C1 segment of cervical spinal cord (tissue), 14 donors: ENCODE results near the gene PIK3C3.
"Not testable (repeated sequence)": the region's sequence is repeated elsewhere in the genome, so short reads cannot be mapped to it uniquely, and the experiment has no call there.

Experiments
- DNase-seq, 14 donors: peaks; one replicate each; lab custom pipeline; 2025; lab: John Stamatoyannopoulos, UW

The PIK3C3 gene

DNA sequence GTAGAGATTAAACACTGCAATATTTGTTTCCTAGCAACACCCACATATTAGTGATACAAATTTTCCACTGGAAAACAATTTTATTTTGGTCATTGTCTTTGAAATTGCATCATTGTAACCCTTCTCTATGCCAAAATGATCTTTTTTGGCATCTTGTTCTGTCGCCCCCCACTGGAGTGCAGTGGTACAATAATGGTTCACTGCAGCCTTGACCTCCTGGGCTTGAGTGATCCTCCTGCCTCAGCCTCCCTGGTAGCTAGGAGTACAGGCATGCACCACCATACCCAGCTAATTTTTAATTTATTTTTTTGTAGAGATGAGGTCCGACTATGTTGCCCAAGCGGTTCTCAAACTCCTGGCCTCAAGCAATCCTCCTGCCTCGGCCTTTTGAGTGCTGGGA is 117.4 kb downstream of the PIK3C3 start:
- no peak for DNase-seq

DNA sequence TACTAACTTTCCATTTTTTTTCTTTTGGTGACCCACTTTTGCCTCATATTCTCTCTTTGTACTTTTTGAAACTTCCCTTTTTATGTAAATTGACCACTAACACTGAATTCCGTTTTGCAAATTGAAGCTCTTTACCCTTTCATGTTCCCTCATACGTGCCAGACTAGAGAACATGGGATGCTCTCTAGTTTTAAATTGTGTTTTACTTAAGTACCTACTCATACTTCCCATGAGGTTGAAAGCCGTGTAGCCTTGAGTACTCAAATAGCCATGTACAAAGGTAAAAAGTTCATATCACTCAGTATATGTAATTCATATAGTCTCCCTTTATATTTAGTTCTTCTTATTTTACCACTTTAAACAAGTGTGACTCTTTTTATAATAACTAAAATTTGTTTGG is 119.7 kb downstream of the PIK3C3 start:
- DNase-seq: no peak

DNA sequence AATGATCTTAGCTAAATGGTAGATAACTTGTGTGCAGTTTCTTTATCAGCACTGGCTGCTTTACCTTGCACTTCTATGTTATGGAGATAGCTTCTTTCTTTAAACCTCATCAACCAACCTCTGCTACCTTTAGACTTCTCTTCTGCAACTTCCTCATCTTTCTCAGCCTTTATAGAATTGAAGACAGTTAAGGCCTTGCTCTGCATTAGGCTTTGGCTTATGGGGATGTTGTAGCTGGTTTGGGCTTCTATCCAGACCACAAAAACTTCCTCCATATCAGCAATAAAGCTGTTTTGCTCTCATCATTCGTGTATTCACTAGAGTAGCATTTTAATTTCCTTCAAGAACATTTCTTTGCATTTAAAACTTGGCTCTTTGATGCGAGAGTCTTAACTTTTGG is 123.7 kb downstream of the PIK3C3 start:
- no peak for DNase-seq

DNA sequence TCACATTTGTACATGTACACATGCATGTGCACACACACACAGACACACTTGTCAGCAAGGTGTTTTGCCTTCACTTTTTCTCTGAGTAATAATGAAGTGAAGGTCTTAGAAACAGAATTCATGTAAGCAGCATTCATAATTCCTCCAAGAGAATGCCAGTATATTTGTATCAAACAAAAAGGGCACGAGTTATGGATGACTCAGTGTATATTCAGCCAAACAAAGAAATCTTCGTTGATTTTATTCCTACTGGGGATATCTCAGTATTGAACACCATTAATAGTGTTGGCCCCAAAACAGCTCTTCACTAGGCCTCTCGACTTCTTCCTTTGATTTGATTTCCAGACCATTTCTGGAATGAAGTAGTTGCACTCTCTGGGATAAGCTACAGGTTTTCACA is 125.3 kb downstream of the PIK3C3 start:
- DNase-seq: no peak

DNA sequence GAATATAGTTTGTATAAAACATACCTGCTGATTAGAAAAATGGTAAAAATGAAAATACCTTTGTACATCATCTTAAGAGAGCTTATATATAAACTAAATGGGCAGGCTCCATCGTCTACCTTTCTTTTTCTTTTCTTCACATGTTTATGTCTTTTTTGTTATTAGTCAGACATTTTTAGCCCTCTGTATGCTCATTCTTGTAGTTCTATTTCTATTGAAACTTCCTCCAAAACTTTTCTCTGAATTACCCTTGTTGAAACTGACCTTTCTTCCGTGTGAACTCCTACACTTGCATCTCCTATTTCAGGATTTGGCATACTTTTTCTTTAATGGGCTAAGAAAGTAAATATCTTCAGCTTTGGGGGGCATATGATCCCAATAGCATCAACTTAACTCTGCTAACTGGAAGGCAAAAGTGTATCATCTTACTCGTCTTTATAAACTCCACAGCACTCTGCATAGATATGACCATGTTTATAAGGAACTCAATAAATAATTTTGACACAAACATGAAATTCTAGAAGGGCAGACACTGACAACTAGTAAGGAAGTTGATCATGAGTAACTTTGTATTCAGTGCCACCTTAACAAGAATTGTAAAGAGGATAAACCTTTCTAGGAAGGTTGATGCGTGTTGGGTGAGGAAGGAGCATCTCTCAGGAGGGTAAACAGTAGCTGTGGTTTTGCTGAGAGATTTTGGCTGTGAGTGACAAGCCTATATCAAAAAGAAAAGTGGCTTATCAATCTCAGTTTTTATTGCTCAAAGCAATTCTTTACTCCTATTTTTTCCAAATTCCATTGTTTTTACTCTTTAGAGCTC is 127.6 kb downstream of the PIK3C3 start:
- no peak for DNase-seq

DNA sequence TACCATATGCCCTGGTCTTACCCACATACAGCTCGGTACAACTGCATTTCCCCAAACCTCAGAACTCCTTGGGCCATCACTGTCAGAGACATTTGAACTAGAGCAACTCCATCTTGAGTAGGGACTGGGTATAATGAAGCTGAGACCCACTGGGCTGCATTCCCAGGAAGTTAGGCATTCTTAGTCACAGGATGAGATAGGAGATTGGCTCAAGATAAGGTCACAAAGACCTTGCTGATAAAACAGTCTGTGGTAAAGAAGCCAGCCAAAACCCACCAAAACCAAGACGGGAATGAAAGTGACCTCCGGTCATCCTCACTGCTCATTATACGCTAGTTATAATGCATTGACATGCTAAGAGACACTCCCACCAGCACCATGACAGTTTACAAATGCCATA is 131.3 kb downstream of the PIK3C3 start:
- no peak for DNase-seq

DNA sequence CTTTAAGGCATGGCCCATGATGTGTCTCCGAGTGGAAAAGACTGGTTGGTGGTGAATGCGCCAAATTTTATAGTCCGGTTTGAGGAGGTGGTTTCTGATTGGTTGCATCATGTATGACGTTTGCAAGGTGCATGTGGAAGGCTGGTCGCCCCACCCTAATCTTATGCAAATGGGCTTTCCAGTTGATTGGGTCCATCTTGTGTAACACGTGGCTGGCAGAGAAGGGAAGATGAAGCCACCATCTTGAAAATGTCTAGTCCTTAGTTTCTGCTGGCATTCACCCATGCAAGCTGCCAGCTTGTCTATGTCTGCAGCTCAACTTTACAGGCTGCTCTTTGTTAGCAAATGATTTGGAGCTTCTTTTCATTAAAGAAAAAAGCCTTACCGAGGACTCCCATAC is 132.2 kb downstream of the PIK3C3 start:
- DNase-seq: no peak

DNA sequence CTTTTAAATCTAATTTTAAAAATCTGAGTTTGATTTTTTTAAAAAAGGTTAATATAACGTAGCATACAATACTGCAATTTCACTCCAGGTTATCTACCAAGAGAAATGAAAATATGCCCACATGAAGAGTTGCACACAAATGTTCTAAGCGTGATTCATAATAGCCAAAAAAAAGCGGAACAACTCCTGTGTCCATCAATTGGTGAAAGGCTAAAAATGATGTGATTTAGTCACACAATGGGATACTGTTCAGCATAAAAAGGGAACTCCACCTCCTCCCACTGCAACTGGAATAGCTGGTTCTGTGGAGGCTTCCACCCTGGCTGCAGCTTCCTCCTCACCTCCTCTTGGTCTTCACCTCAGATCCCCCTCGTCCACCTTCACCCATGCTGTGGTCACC is 132.8 kb downstream of the PIK3C3 start:
- no peak for DNase-seq

DNA sequence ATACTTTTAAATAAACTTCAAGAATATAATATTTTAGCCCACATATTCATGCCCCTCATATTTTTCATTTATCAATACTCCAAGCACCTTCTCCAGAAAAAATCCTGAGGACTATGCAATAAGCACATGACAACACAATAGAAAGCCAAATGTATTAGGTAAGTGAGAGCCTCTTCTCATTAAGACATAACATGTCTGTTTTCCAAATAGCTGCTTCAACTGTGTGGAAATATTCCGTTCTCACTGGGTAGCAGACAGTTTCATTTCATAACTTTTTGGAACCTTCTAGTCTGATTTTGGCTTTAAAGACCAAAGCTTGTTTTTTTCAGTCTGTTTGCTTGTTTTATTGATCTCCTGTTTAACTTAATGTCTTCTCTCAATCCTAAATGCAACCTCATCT is 137.8 kb downstream of the PIK3C3 start:
- DNase-seq: no peak

DNA sequence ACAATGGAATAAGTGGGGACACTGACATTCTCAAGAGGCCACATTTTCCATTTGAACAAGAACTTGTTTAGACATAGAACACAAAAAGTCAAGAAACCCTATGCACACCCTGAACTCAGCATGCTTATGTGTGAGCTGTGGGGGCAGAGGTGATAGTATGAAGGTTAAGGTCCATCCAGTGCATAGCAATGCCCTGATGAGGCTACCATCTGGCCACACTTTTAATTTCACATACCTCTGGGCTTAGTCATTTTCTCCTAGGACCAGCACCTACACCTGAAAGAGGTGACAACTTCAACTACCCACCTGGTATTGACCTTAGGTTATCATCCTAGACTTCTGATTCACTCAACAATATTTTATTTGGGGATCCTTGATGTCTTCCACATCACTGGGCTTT is 139.8 kb downstream of the PIK3C3 start:
- no peak for DNase-seq

DNA sequence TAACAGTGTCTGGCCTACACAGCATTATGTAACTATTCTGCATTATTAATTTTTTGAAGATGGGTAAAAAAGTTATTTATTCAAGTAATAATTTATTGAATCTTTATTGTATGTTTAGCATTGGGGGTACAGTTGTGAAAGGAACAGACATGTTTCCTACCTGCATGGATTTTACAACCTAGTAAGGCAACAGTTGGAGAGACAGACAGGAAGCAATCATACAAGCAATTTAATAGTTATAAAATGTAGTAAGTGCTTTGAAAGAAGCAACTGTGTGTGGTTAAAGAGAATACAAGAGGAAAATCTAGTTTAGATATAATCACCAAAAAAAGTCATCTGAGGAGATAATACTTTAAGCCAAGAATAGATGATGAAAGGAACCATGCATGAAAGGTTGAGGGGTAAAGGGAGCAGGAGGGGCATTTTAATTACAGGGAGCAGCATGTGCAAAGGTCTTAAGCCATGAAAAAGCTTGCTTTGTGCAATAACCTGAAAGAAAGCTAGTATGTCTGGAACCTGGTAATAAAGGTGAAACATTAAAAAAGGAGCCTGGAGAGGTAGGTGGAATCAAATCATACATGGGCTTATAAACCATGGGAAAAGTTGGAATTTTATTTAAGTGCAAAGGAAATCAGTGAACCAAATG is 140.8 kb downstream of the PIK3C3 start:
- DNase-seq: no peak

DNA sequence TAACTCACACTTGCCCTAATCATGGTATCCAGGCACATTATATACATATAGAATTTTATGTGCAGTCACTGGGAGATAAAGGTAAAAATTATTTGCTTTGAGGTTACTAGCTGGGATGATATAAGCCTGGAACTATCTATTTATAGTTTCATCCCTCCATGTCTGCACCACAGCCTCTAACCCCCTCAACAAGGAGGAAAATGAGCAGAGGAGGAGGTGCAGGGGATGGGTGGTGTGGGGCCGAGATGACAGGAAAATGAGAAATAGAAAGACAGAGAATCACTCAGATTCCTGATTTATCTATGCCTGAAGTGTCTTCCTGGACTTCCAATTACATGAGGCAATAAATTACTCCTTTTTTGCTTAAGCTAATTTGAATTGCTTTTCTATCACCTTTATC is 145.2 kb downstream of the PIK3C3 start:
- DNase-seq: no peak

DNA sequence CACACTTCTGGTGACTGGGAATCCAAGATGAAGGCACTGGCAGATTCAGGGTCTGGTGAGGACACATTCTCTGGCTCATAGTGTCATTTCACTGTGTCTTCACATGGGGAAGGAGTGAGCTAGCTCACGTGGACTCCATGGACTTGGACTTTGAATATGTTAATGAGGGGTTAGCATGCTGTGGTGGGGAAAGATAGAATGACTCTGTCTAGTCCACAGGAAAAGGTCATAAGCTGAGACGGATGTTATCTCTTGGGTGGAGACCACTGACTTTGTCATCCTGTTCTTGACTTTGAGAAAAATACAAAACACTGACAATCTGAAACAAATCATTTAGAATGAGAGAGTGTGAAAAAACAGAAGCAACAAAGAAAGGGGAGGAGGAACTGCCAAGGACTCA is 145.9 kb downstream of the PIK3C3 start:
- DNase-seq: no peak

DNA sequence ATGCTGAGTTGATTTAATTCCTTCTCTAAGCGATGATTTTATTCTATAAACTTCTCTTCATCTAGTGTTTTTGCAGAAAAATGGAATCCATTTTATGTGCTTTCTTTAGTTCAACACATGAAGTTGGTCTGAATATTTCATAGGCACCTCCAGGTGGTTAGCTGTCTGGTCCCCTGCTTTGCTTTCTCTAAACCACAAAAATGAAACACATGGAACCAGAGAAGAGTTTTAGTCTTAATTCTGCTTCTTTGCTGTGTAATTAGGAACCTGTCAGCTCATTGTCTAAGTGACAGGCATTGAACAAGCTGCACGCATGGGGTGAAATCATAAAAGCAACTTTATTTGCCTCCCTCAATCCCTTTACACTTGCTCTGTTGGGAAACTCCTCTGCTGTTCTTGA is 150.4 kb downstream of the PIK3C3 start:
- no peak for DNase-seq

DNA sequence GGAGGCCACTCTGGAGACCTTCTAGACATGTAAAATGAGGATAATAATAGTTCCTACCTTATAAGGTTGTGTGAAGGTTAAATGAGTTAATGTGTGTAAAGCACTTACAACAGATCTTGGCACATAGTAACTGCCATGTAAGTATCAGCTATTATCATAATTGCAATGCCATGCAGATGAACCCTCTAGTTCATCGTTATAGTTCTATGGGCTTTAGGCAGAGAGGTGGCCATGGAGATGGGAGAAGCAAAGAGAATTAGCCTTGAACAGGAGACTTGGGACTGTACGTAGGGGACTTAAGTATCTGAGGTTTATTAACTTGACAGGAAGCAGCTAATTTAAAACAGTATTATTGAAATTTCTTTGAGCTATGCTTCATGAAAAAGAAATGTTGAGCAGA is 151.8 kb downstream of the PIK3C3 start:
- DNase-seq: no peak

DNA sequence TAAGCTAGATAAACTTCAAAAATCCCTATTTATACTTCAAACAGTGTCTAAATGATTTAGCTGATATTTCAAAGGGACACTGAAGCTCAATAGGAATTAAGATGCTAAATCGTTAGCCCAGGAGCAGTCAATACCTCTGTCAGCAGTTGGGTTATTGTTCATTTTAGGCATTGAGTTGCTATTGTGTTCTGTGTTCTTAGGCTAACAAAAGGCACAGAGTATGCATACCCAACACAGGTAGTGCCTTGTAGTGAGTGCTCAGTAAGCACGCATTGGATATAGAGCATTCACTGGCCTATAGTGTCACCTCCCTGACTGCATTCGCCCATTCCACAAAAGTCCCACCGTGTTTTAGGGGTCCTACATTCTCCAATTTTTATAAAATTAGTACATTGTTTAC is 152.3 kb downstream of the PIK3C3 start:
- DNase-seq: no peak

DNA sequence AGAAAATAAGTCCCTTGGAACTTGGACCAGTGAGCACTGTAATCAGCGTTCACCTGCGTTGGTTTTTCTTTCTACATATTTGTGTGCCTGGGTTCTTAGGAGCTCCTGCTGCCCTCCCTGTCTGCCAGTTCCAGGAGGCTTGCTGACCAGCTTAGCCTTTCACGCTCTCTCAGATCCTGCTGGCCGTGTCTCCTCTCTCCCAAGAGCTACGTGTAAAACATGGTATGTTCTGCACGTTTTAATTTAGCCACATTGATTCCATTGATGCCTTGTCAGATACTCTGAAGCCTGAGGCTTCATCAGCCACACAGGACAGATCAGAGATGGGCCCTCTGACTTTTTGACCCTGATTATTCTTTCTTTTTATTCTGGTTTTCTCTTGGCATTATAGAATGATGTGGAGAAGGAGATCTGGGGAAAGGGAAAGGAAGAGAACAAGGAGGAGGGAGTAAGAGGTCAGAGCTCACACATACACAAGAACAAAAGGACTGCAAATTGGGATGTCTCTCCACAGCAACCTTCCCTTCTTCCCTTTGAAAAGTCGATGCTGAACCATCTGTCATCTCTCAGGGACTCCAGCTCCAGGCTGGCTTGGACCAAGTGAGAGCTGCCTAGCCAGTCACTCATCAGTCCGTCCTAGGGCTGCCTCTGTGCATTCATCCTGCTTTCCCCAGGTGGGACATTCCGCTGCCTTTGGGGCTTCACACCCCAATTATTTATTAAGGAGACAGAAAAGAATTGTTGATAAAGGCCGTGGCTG is 152.8 kb downstream of the PIK3C3 start:
- peak in 1 of 14 donors; percentile 86 for DNase-seq

DNA sequence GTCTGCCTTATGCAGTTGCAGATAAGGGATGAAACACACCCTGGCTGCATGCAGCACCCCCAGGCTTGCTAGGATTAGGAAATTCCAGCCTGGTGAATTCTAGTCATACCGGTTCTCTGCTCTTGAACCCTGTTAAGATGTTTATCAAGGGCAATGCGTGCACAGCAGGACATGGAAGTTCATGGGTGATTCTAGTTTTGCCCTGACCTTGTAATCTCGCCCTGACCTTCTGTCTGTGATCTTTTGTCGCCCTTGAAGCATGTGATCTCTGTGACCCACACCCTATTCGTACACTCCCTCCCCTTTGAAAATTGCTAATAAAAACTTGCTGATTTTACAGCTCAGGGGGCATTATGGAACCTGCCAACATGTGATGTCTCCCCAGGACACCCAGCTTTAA is 157.1 kb downstream of the PIK3C3 start:
- not testable (repeated sequence) for DNase-seq

DNA sequence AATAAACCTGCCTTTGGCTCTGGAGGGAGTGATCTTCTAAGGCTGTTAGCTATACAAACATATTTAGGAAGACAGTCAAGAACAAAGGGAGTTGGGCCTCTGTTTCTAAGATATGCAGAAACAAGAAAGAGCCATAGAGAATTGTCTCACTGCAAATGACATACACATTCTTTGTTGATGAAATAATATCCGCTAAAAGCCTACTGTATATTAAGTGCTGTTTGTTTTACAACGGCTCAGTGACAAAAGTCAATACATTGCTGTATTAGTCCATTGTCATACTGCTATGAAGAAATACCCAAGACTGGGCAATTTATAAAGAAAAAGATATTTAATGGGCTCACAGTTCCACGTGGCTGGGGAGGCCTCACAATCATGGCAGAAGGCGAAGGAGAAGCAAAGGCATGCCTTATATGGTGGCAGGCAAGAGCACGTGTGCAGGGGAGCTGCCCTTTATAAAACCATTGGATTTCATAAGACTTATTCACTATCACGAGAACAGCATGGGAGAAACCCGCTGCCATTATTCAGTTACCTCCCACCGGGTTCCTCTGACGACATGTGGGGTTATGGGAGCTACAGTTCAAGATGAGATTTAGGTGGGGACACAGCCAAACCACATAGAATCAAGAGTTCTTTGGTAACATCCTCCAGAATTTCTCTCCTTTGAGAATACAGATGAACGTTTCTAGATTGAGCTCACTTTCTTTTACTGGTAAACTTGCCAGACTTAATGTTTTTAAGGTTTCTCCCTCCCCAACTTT is 157.8 kb downstream of the PIK3C3 start:
- DNase-seq: no peak

DNA sequence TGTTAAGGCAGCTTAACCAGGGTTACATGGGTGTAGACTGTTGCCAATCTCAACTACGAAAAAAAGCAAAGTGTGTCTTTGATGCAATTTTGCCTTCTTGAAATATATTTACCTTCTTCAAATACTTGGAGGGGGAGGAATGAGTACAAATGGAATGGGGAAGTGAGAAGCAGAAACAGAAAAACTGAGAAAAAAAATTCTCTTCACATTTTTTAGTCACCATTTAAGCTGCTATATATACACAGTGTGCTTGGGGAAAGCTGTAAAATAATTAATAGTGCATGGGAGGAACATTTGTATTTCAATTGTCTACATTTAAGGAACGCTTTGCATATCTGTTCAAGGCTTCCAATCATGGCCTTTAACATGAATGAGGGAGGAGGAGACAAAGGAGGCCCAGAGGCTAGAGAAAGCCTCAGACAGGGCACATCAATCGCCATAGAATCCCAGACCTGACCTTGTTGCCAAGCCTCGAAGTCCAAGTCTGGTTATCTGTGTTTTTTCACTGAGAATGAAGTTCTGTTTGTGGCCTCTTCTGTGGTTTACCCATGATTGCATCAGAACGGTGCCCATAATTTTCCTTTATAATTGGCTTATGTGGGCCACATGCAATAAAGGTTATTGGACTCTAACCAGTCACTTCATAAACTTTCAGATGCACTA is 158.6 kb downstream of the PIK3C3 start:
- peak in 1 of 14 donors; percentile 29 for DNase-seq

DNA sequence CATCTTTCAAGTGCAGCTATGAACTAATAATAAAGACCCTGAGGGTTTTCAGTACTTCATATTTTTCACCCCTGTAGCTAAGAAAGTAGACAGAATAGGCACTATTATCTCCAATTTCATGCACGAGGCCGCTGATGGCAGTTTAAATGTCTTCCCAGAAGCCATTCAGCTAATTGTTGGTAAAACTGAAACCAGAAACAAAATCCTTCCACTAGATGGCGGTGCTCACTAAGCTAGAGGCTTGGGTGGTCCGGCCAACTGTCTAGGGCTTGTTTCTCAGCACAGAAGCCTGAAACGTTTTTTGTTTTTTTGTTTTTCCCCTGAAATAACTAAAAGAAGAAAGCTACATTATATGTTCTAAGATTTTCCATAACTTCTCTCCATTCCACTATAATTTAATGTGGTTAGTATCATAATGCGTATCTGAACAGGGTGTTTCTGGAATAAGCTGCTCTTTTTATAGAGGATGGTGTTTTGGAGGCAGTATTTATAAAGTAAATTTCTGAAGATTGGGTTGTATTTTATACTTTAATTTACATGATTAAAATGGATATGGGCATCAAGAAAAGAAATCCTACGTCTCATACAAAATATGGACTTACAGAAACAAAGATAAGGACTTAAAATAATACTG is 159.4 kb downstream of the PIK3C3 start:
- peak in 12 of 14 donors; percentile 8 to 87 (median 41) for DNase-seq
